ENCODE data around the gene SMAD1.

The SMAD1 gene

GRCh38 chr4:145531223-145531622 lies 49.6 kb downstream of the SMAD1 start:
- ATAC-seq: no peak
- TF ChIP-seq CREB5 (CRISPR knock-in tag; IDR thresholded peaks at IDR 0.05; ENCODE audit: low read depth): no peak
- TF ChIP-seq CSDC2 (CRISPR knock-in tag; IDR thresholded peaks at IDR 0.05): no peak
- TF ChIP-seq OSR1 (CRISPR knock-in tag; IDR thresholded peaks at IDR 0.05): no peak
- TF ChIP-seq POU6F1 (CRISPR knock-in tag; IDR thresholded peaks at IDR 0.05; ENCODE audit: borderline replicate concordance, low read depth): no peak
- no peak for TF ChIP-seq TSHZ2 (CRISPR knock-in tag; IDR thresholded peaks at IDR 0.05)
- no peak for TF ChIP-seq SNAI2 (CRISPR knock-in tag; IDR thresholded peaks at IDR 0.05)
- TF ChIP-seq TCF4 (CRISPR knock-in tag; IDR thresholded peaks at IDR 0.05; ENCODE audit: borderline replicate concordance): no peak
- no peak for TF ChIP-seq ARNTL (CRISPR knock-in tag; IDR thresholded peaks at IDR 0.05; ENCODE audit: borderline replicate concordance, low read depth)
- no peak for TF ChIP-seq ZC3H10 (CRISPR knock-in tag; IDR thresholded peaks at IDR 0.05)
- TF ChIP-seq GLIS3 (CRISPR knock-in tag; IDR thresholded peaks at IDR 0.05): no peak
- no peak for TF ChIP-seq PPARA (CRISPR knock-in tag; IDR thresholded peaks at IDR 0.05; ENCODE audit: borderline replicate concordance)
- no peak for TF ChIP-seq RARB (CRISPR knock-in tag; IDR thresholded peaks at IDR 0.05)
- no peak for TF ChIP-seq ISL1 (CRISPR knock-in tag; IDR thresholded peaks at IDR 0.05)
- no peak for TF ChIP-seq BACH2 (CRISPR knock-in tag; IDR thresholded peaks at IDR 0.05; ENCODE audit: borderline replicate concordance)
- no peak for TF ChIP-seq ZNF70 (CRISPR knock-in tag; IDR thresholded peaks at IDR 0.05)
- TF ChIP-seq ESRRG (CRISPR knock-in tag; IDR thresholded peaks at IDR 0.05): no peak
- no peak for TF ChIP-seq CSRNP3 (CRISPR knock-in tag; IDR thresholded peaks at IDR 0.05)
- no peak for TF ChIP-seq PATZ1 (CRISPR knock-in tag; IDR thresholded peaks at IDR 0.05; ENCODE audit: borderline replicate concordance)

- ATAC-seq: no peak
- TF ChIP-seq SNAI2 (CRISPR knock-in tag; IDR thresholded peaks at IDR 0.05) (no peak), BACH2 (CRISPR knock-in tag; IDR thresholded peaks at IDR 0.05; ENCODE audit: borderline replicate concordance) (no peak), CSRNP3 (CRISPR knock-in tag; IDR thresholded peaks at IDR 0.05) (no peak), ZNF70 (CRISPR knock-in tag; IDR thresholded peaks at IDR 0.05) (no peak), PATZ1 (CRISPR knock-in tag; IDR thresholded peaks at IDR 0.05; ENCODE audit: borderline replicate concordance) (no peak), ZFP30 (CRISPR knock-in tag; IDR thresholded peaks at IDR 0.05) (no peak), PPARA (CRISPR knock-in tag; IDR thresholded peaks at IDR 0.05; ENCODE audit: borderline replicate concordance) (no peak), ESRRG (CRISPR knock-in tag; IDR thresholded peaks at IDR 0.05) (no peak)
These were observed 50.2 kb downstream of the SMAD1 start for GRCh38 chr4:145531859-145532258.
